K562 (cell line): Measurements from ENCODE around the gene ZP1. TPM values are rescaled to one million over a fixed set of nuclear protein-coding genes. Genes with fewer than 3 reads are reported as not detected.

Source experiments
- BHLHE40 ChIP-seq: IDR thresholded peaks from 2 replicates; pipeline ENCODE4 v1.6.1; 2011; ENCODE audit warnings: low read length, improper control_type of control experiment
- COPS2 ChIP-seq: fragments of 450-650 bp; conservative IDR thresholded peaks from 2 replicates; pipeline ENCODE4 v1.6.1; 2016; ENCODE audit warnings: mild to moderate bottlenecking, moderate library complexity
- CREM ChIP-seq: IDR thresholded peaks from 2 replicates; pipeline ENCODE4 v1.6.1; 2014; ENCODE audit warnings: antibody characterized with exemption, low read depth
- HCFC1 ChIP-seq: IDR thresholded peaks from 2 replicates; pipeline ENCODE4 v1.6.1; 2012; ENCODE audit warnings: low read depth, low read length, improper control_type of control experiment
- HMG20A ChIP-seq: fragments of 450-650 bp; formaldehyde crosslinking; conservative IDR thresholded peaks from 2 replicates; pipeline ENCODE4 v1.4.0; 2020; ENCODE audit warnings: mild to moderate bottlenecking, mixed read lengths
- JUND ChIP-seq, 2 experiments: IDR thresholded peaks; 2 replicates in 1 of 2; 3 replicates in 1 of 2; pipeline ENCODE4 v1.6.1; 2011; ENCODE audit warnings: borderline replicate concordance in 2 of 2, low read depth in 2 of 2, low read length in 2 of 2, improper control_type of control experiment in 1 of 2, missing biosample characterization in 1 of 2, missing genetic modification characterization in 1 of 2, missing genetic modification reagents in 1 of 2
- KAT8 ChIP-seq: fragments of 450-650 bp; IDR thresholded peaks from 2 replicates; pipeline ENCODE4 v1.6.1; 2016; ENCODE audit warnings: low read depth, mild to moderate bottlenecking
- KLF1 ChIP-seq: fragments of 450-650 bp; IDR thresholded peaks from 2 replicates; pipeline ENCODE4 v1.6.1; 2016; ENCODE audit warnings: missing genetic modification characterization, missing compliant biosample characterization
- NR1H2 ChIP-seq: sonication (generic); formaldehyde crosslinking; IDR thresholded peaks from 2 replicates; pipeline ENCODE4 v1.4.0; 2020; ENCODE audit warnings: mild to moderate bottlenecking, missing genetic modification reagents
- PHF21A ChIP-seq: fragments of 450-650 bp; IDR thresholded peaks from 2 replicates; pipeline ENCODE4 v1.6.1; 2017; ENCODE audit warnings: low read depth, borderline replicate concordance
- POLR2G ChIP-seq: fragments of 200-400 bp; formaldehyde crosslinking; IDR thresholded peaks from 2 replicates; pipeline ENCODE4 v1.6.1; 2017; ENCODE audit warnings: low read depth, mild to moderate bottlenecking, antibody characterized with exemption, low read length, moderate library complexity
- RAD21 ChIP-seq, 2 experiments: fragments of 250-450 bp in 1 of 2; fragments of 450-650 bp in 1 of 2; sonication (Bioruptor Pico) in 1 of 2; formaldehyde crosslinking in 1 of 2; IDR thresholded peaks in 1 of 2; conservative IDR thresholded peaks in 1 of 2; 2 replicates each; pipeline versions ENCODE4 v1.4.0 to v1.8.0; 2020 to 2022; ENCODE audit warnings: mild to moderate bottlenecking in 2 of 2, moderate library complexity in 1 of 2
- TCF7L2 ChIP-seq: fragments of 150-350 bp; IDR thresholded peaks from 2 replicates; pipeline ENCODE4 v1.6.1; 2016; ENCODE audit warnings: low read depth, mild to moderate bottlenecking, low read length, moderate library complexity
- ZNF124 ChIP-seq: sonication (generic); formaldehyde crosslinking; IDR thresholded peaks from 2 replicates; pipeline ENCODE4 v1.8.1; 2022; ENCODE audit warnings: missing genetic modification reagents
- ZNF134 ChIP-seq: fragments of 250-450 bp; sonication (Bioruptor Pico); conservative IDR thresholded peaks from 2 replicates; pipeline ENCODE4 v1.4.0; 2020
- polyA plus RNA-seq, 8 experiments: library from polyadenylated mRNA; depleted of rRNA in 4 of 8; stranded (reverse) in 5 of 8; unstranded in 3 of 8; fragments of >200 nt; fragmentation: Nextera tagmentation in 2 of 8; fragmentation: Illumina TruSeq in 1 of 8; extraction: Ambion mirVana in 2 of 8; extraction: Trizol in 1 of 8; gene quantifications; 2 replicates each; pipeline versions ENCODE4 v1.2.1 to v1.2.3, GENCODE V29; 2011 to 2014; ENCODE audit warnings: inconsistent platforms in 1 of 8, missing spikeins in 1 of 8
- total RNA-seq, 7 experiments: library from RNA; depleted of rRNA in 6 of 7; stranded (reverse); fragments of >200 nt in 6 of 7; fragmentation: Illumina TruSeq in 2 of 7; extraction: Trizol in 2 of 7; gene quantifications; 2 replicates each; pipeline versions ENCODE4 v1.2.1 to v1.2.3, GENCODE V29; 2011 to 2021; ENCODE audit warnings: low replicate concordance in 1 of 7
- TF ChIP-seq, protein P1 (sequence below): fragments of 250-450 bp; sonication (Bioruptor Pico); IDR thresholded peaks from 2 replicates; pipeline ENCODE4 v1.4.0; 2020; ENCODE audit warnings: mild to moderate bottlenecking, moderate library complexity, borderline replicate concordance
- TF ChIP-seq, protein P2 (sequence below): fragments of 450-650 bp; formaldehyde crosslinking; IDR thresholded peaks from 2 replicates; pipeline ENCODE4 v1.4.0; 2020; ENCODE audit warnings: mild to moderate bottlenecking
- TF ChIP-seq, protein P3 (sequence below): sonication (generic); formaldehyde crosslinking; IDR thresholded peaks from 2 replicates; pipeline ENCODE4 v1.8.0; 2022; ENCODE audit warnings: mild to moderate bottlenecking, missing genetic modification reagents, borderline replicate concordance
- TF ChIP-seq, protein P4 (sequence below): IDR thresholded peaks from 3 replicates; pipeline ENCODE4 v1.6.1; 2011; ENCODE audit warnings: borderline replicate concordance, mild to moderate bottlenecking; ENCODE audit not compliant: insufficient read length, insufficient read depth

The ZP1 gene
- total and polyA plus RNA-seq, 9 of the 15 experiments (the other 6 are each of a cell fraction or from before 2014, with no cell fraction given), result 0.11 to 0.15 TPM; not detected in 7

DNA sequence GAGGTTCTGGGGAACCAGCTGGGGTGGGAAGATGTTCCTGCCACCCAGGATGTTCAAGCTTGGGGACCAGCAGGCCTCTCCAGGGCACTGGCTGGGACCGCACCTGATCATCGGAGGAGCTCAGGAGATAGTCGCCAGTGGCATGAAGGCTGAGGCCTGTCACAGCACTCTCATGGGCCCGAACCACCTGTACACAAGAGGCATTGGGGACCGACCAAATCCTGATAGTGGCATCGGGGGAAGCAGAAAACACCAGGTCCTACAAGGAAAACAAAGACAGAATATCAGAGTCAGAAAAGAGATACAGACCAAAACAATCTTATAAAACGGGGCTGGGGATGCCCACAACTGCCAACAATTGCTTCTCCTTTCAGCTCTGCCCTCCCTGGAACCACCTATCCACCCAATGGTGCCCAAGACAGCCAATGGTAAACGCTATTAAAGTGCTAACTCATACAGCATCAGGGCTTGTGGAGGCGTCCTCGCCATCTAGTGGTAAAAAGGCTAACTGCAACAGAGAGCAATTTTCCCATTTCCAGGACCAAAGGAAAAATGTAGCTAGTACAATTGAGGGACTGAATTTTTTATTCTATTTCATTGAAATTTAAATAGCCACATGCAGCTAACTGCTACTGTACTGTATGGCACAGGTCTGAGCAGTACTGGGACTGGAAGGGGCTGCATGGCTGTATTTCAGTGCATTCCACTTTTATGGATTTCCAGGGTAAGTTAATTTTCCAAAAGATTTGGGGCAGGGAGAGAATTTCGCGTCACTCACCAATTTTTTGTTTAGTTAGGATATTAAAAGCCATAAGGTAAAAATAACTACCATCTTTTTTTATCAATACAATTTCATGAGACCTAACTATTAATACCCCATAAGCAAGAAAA lies 31.9 kb downstream of the ZP1 start (continued):
- TF ChIP-seq, protein P1, sequence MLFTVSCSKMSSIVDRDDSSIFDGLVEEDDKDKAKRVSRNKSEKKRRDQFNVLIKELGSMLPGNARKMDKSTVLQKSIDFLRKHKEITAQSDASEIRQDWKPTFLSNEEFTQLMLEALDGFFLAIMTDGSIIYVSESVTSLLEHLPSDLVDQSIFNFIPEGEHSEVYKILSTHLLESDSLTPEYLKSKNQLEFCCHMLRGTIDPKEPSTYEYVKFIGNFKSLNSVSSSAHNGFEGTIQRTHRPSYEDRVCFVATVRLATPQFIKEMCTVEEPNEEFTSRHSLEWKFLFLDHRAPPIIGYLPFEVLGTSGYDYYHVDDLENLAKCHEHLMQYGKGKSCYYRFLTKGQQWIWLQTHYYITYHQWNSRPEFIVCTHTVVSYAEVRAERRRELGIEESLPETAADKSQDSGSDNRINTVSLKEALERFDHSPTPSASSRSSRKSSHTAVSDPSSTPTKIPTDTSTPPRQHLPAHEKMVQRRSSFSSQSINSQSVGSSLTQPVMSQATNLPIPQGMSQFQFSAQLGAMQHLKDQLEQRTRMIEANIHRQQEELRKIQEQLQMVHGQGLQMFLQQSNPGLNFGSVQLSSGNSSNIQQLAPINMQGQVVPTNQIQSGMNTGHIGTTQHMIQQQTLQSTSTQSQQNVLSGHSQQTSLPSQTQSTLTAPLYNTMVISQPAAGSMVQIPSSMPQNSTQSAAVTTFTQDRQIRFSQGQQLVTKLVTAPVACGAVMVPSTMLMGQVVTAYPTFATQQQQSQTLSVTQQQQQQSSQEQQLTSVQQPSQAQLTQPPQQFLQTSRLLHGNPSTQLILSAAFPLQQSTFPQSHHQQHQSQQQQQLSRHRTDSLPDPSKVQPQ, result no peak
- TF ChIP-seq ZNF124 (CRISPR knock-in tag) (no peak), TCF7L2 (no peak), BHLHE40 (no peak), CREM (0 out of 2 replicates have a peak, but pooled peaks have one; percentile 26), POLR2G (no peak), RAD21 (CRISPR knock-in tag; conservative IDR thresholded peaks at IDR 0.05 in 1 of 2, IDR thresholded peaks at IDR 0.05 in 1 of 2) (peak; percentile 71 to 83), PHF21A (no peak), KLF1 (tag) (no peak), ZNF134 (CRISPR knock-in tag) (no peak), NR1H2 (CRISPR knock-in tag) (no peak), JUND (IDR thresholded peaks at IDR 0.05; ENCODE audit: borderline replicate concordance, low read depth, low read length) (peak; percentile 15; the same call in 1 of the 2 replicates), JUND (tag; IDR thresholded peaks at IDR 0.05; ENCODE audit: borderline replicate concordance, low read depth, low read length) (no peak), KAT8 (no peak), COPS2 (no peak), HMG20A (CRISPR knock-in tag) (no peak), HCFC1 (no peak)
- TF ChIP-seq, protein P2, sequence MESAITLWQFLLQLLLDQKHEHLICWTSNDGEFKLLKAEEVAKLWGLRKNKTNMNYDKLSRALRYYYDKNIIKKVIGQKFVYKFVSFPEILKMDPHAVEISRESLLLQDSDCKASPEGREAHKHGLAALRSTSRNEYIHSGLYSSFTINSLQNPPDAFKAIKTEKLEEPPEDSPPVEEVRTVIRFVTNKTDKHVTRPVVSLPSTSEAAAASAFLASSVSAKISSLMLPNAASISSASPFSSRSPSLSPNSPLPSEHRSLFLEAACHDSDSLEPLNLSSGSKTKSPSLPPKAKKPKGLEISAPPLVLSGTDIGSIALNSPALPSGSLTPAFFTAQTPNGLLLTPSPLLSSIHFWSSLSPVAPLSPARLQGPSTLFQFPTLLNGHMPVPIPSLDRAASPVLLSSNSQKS (CRISPR knock-in tag), result no peak
- TF ChIP-seq, protein P3, sequence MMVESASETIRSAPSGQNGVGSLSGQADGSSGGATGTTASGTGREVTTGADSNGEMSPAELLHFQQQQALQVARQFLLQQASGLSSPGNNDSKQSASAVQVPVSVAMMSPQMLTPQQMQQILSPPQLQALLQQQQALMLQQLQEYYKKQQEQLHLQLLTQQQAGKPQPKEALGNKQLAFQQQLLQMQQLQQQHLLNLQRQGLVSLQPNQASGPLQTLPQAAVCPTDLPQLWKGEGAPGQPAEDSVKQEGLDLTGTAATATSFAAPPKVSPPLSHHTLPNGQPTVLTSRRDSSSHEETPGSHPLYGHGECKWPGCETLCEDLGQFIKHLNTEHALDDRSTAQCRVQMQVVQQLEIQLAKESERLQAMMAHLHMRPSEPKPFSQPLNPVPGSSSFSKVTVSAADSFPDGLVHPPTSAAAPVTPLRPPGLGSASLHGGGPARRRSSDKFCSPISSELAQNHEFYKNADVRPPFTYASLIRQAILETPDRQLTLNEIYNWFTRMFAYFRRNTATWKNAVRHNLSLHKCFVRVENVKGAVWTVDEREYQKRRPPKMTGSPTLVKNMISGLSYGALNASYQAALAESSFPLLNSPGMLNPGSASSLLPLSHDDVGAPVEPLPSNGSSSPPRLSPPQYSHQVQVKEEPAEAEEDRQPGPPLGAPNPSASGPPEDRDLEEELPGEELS, result no peak
- TF ChIP-seq, protein P4, sequence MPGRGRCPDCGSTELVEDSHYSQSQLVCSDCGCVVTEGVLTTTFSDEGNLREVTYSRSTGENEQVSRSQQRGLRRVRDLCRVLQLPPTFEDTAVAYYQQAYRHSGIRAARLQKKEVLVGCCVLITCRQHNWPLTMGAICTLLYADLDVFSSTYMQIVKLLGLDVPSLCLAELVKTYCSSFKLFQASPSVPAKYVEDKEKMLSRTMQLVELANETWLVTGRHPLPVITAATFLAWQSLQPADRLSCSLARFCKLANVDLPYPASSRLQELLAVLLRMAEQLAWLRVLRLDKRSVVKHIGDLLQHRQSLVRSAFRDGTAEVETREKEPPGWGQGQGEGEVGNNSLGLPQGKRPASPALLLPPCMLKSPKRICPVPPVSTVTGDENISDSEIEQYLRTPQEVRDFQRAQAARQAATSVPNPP, result no peak
